ENCODE results near the gene NPHS2.

- TF ChIP-seq POLR2A (IDR thresholded peaks at IDR 0.05) = no peak
- no peak for TF ChIP-seq CTCF (IDR thresholded peaks at IDR 0.05)
These were observed 26.4 kb downstream of the NPHS2 start for GRCh38 chr1:179549368-179549700.
